ENCODE measurements around the gene ARHGAP42. TPM values are rescaled to one million over a fixed set of nuclear protein-coding genes. Genes with fewer than 3 reads are reported as not detected.
"Not testable (repeated sequence)": the region's sequence is repeated elsewhere in the genome, so short reads cannot be mapped to it uniquely, and the experiment has no call there.

The ARHGAP42 gene
- total RNA-seq, 1 donor from 2014 or later = 25.3 TPM

GRCh38 chr11:100663996-100664395, 23.1 kb upstream of the ARHGAP42 start:
- peaks cover 6% of the 10 kb centered on the region for H3K9me3 Mint-ChIP-seq (ENCODE audit: low read depth)
- H3K27ac Mint-ChIP-seq = no peak overlapping the region
- no peaks in the 10 kb centered on the region for H3K36me3 Mint-ChIP-seq (ENCODE audit: insufficient read depth)
- DNase-seq (ENCODE audit: low spot score, unreplicated experiment) = no peak
- H3K4me1 Mint-ChIP-seq (ENCODE audit: low read depth) = peaks cover 3% of the 10 kb centered on the region
- no peak overlapping the region for H3K4me3 Mint-ChIP-seq (ENCODE audit: low read depth)
- TF ChIP-seq CTCF (IDR thresholded peaks at IDR 0.05; ENCODE audit: unreplicated experiment) = no peak
- H3K27me3 Mint-ChIP-seq = peaks cover 3% of the 10 kb centered on the region

- not testable (repeated sequence) for H3K27me3 Mint-ChIP-seq; H3K4me3 Mint-ChIP-seq (ENCODE audit: low read depth); H3K9me3 Mint-ChIP-seq (ENCODE audit: low read depth); H3K36me3 Mint-ChIP-seq (ENCODE audit: insufficient read depth); DNase-seq (ENCODE audit: low spot score, unreplicated experiment); H3K27ac Mint-ChIP-seq; H3K4me1 Mint-ChIP-seq (ENCODE audit: low read depth)
Observed at GRCh38 chr11:100666816-100667215, 20.3 kb upstream of the ARHGAP42 start.

- peaks cover 3% of the 10 kb centered on the region for H3K4me1 Mint-ChIP-seq (ENCODE audit: low read depth)
- no peaks in the 10 kb centered on the region for H3K27me3 Mint-ChIP-seq
- no peak overlapping the region for H3K4me3 Mint-ChIP-seq (ENCODE audit: low read depth)
- no peak for DNase-seq (ENCODE audit: low spot score, unreplicated experiment)
- H3K9me3 Mint-ChIP-seq (ENCODE audit: low read depth) = peaks cover 3% of the 10 kb centered on the region
- H3K27ac Mint-ChIP-seq = no peak overlapping the region
- H3K36me3 Mint-ChIP-seq (ENCODE audit: insufficient read depth) = no peaks in the 10 kb centered on the region
- no peak for TF ChIP-seq CTCF (IDR thresholded peaks at IDR 0.05; ENCODE audit: unreplicated experiment)
Observed at GRCh38 chr11:100667449-100667848, 19.6 kb upstream of the ARHGAP42 start.

GRCh38 chr11:100670140-100670539, 16.9 kb upstream of the ARHGAP42 start:
- Mint-ChIP-seq H3K27ac (no peak overlapping the region), H3K27me3 (no peaks in the 10 kb centered on the region), H3K36me3 (ENCODE audit: insufficient read depth) (no peaks in the 10 kb centered on the region), H3K4me1 (ENCODE audit: low read depth) (peaks cover 5% of the 10 kb centered on the region), H3K9me3 (ENCODE audit: low read depth) (peaks cover 3% of the 10 kb centered on the region), H3K4me3 (ENCODE audit: low read depth) (no peak overlapping the region)
- no peak for DNase-seq (ENCODE audit: low spot score, unreplicated experiment)
- no peak for TF ChIP-seq CTCF (IDR thresholded peaks at IDR 0.05; ENCODE audit: unreplicated experiment)

GRCh38 chr11:100671471-100671870, 15.6 kb upstream of the ARHGAP42 start:
- no peak overlapping the region for H3K27ac Mint-ChIP-seq
- DNase-seq (ENCODE audit: low spot score, unreplicated experiment) = no peak
- no peaks in the 10 kb centered on the region for H3K36me3 Mint-ChIP-seq (ENCODE audit: insufficient read depth)
- H3K27me3 Mint-ChIP-seq = no peaks in the 10 kb centered on the region
- TF ChIP-seq CTCF (IDR thresholded peaks at IDR 0.05; ENCODE audit: unreplicated experiment) = no peak
- no peak overlapping the region for H3K4me3 Mint-ChIP-seq (ENCODE audit: low read depth)
- H3K4me1 Mint-ChIP-seq (ENCODE audit: low read depth) = peaks cover 9% of the 10 kb centered on the region
- H3K9me3 Mint-ChIP-seq (ENCODE audit: low read depth) = no peaks in the 10 kb centered on the region

- Mint-ChIP-seq H3K27me3 (no peaks in the 10 kb centered on the region), H3K36me3 (ENCODE audit: insufficient read depth) (no peaks in the 10 kb centered on the region), H3K4me3 (ENCODE audit: low read depth) (no peak overlapping the region), H3K27ac (no peak overlapping the region), H3K9me3 (ENCODE audit: low read depth) (no peaks in the 10 kb centered on the region), H3K4me1 (ENCODE audit: low read depth) (peaks cover 6% of the 10 kb centered on the region)
- DNase-seq (ENCODE audit: low spot score, unreplicated experiment) = no peak
- no peak for TF ChIP-seq CTCF (IDR thresholded peaks at IDR 0.05; ENCODE audit: unreplicated experiment)
Observed at GRCh38 chr11:100672498-100673033, 14.5 kb upstream of the ARHGAP42 start.
